A673 (cell line): ENCODE results near the gene ARF4.

Source experiments
- EZH2 ChIP-seq: fragments of 200-600 bp; sonication (generic); IDR thresholded peaks from 2 replicates; pipeline ENCODE4 v1.6.1; 2017; ENCODE audit warnings: borderline replicate concordance, low read depth, mild to moderate bottlenecking, mixed read lengths, antibody characterized with exemption, low read length; ENCODE audit not compliant: poor library complexity, severe bottlenecking
- TF ChIP-seq, protein P1 (sequence below): fragments of 300-800, 200-600 bp; sonication (generic); conservative IDR thresholded peaks from 2 replicates; pipeline ENCODE4 v1.5.1; 2017; ENCODE audit warnings: low read depth, mild to moderate bottlenecking, antibody characterized with exemption, low read length, moderate library complexity, mixed read lengths

- TF ChIP-seq, protein P1, sequence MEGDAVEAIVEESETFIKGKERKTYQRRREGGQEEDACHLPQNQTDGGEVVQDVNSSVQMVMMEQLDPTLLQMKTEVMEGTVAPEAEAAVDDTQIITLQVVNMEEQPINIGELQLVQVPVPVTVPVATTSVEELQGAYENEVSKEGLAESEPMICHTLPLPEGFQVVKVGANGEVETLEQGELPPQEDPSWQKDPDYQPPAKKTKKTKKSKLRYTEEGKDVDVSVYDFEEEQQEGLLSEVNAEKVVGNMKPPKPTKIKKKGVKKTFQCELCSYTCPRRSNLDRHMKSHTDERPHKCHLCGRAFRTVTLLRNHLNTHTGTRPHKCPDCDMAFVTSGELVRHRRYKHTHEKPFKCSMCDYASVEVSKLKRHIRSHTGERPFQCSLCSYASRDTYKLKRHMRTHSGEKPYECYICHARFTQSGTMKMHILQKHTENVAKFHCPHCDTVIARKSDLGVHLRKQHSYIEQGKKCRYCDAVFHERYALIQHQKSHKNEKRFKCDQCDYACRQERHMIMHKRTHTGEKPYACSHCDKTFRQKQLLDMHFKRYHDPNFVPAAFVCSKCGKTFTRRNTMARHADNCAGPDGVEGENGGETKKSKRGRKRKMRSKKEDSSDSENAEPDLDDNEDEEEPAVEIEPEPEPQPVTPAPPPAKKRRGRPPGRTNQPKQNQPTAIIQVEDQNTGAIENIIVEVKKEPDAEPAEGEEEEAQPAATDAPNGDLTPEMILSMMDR: no peak
- no peak for TF ChIP-seq EZH2
Measured at GRCh38 chr3:57605683-57606082, 8.5 kb upstream of the ARF4 start.
